NCI-H1417 (cell line): Measurements from ENCODE around the gene DUSP5.
A peak's percentile ranks its signal among the peaks of the same experiment; 100 is the strongest.
"Not testable (repeated sequence)": the region's sequence is repeated elsewhere in the genome, so short reads cannot be mapped to it uniquely, and the experiment has no call there.

ENCODE experiments used
- DNase-seq, 3 experiments: peaks; one replicate each; lab custom pipeline; 2025; lab: John Stamatoyannopoulos, UW

DUSP5 gene

DNA sequence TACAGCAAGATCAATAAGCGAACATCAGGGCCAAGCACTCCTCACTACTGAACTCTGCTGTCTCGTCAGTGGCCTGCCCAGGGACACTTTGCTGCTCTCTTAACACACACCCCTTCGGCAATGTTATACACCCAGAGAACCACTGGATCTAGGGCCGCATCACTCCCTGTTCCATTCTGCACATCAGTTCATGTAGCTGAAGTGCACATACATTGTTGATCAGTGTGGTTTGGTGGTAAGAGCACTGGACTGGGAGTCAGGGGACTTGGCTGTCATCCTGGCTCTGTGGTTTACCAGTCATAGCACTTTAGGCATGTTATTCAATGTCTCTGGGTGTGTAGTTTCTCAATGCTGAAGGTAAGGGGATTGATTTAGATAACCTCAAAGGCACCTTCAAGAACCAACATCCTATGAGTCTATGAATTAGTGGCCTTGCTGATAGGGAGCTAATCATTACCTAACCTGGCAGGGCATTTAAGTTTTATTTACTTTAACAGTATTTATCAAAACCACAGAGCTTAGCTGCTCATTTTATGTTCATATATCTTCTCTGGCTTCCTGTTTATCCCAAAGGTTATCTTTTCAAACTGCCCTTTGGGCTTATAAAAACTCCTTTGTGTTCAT is 24.8 kb downstream of the DUSP5 start:
- peak in 1 of 3 experiments; percentile 43 for DNase-seq

DNA sequence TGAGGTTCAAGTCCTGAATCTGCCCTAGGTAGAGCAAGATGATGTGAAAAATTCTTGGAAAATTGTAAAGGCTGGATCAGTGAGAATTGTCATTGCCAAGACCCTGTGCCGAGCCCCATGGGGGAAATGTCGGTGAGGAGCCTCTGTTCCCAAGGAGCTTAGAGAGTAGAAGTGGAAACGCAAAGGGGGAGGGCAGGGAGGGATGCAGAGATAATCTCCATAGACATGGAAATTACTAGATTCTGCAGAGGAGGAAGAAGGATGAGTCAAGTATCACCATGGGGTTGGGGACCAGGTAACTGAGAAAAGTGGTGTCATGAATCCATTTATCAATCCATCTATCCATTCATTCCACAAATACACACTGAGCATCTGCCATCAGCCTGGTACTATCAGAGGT is 26.0 kb downstream of the DUSP5 start:
- DNase-seq: no peak

DNA sequence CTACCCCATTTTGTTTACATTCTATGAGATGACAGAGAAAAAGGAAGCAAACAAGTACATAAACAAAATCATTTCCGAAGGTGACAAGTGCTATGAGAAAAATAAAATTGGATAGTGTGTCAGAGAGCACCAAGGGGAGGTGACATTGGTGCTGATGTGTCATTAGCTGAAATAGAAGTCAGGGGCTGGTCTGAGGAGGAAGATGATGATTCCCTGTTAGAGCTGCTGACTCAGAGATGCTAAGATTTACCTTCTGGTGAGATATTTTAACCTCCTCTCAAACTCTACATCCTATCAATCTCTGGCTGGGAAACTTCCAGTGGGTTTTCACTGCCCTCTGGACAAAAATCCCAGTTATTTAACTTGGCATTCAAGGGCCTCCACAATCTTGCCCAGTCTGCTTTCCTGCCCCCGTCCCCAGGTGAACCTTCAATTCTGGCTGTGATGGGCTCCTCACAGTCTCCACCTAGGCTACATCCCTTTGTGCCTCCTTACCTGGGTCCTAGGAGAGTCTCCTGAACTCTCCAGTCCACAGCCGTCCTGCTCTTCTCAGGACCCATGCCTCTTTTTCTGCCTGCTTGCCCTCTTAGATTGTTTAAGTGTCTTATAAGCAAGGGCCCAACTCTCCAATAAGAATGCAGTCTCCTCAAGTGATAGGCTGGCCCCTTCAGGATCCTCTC is 26.6 kb downstream of the DUSP5 start:
- DNase-seq: no peak

- no peak for DNase-seq
Observed at GRCh38 chr10:110524859-110525232, 27.1 kb downstream of the DUSP5 start.

DNA sequence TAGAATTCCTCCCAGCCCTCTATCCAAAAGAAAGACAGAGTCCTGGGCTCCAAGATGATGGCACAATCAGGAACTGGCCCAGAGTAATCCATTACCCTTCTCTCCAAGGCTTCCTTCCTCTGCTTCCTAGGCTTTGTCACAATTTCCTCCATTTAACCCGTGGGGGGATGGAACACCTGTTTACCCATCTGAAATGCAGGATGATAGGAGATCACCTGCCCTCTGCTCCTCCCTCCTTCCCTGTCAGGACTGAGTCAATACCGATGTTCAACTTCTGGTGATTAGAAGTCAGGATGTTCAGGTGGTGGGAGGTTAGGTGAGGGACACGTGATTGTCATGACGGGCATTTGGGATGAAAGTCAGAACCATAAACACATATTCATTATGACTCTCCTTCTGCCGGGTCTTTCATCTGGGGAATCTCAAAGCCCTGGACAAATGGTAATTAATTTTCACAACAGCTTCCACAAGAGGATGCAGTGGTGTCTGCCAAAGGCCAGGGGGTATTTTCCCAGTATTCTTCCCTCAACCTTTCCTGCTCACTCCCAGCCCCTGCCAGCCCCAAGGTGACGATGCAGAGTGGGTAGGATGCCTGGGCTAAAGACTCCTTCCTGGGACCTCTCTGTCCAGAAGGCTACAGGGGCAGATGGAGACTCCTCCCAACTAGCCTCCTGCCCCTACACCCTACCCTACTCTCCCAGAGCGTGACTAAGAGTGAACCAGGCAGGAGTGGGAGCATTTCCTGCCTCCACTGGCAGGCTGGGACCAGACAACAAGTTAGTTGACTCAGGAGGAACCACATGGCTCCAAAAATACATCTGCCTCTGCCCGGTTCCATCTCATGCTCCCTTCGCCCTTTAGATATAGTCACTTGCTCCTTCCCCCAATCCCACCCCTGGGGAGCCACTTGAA is 27.9 kb downstream of the DUSP5 start:
- DNase-seq: no peak

DNA sequence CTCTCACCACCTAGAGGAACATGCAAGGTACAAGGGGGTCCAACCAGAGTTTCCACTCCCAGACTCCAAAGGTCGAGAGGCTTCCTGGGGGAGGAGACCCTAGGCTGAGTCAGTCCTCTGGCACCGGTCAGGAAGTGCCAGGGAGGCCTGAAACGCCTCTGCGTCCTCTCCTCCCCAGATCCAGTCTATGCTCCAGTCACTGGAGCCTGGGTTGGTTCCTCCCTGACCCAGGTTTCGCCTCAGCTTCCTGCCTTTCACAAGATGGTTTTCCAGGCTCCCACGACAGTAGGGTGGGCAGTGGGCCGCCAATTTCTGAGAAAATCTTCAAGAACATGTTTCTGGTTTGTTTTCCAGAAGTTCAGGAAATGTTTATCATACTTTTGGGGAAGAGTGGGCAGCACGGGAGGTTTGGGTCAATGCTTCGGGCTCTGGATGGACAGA is 30.0 kb downstream of the DUSP5 start:
- no peak for DNase-seq

- DNase-seq: no peak
Observed at GRCh38 chr10:110528224-110528996, 30.7 kb downstream of the DUSP5 start.

GRCh38 chr10:110528997-110529524 is 31.4 kb downstream of the DUSP5 start:
- not testable (repeated sequence) for DNase-seq

- no peak for DNase-seq
Observed at GRCh38 chr10:110529596-110530011, 31.9 kb downstream of the DUSP5 start.

- DNase-seq: peak in 1 of 3 experiments; percentile 5
Observed at GRCh38 chr10:110530131-110530831, 32.6 kb downstream of the DUSP5 start.

DNA sequence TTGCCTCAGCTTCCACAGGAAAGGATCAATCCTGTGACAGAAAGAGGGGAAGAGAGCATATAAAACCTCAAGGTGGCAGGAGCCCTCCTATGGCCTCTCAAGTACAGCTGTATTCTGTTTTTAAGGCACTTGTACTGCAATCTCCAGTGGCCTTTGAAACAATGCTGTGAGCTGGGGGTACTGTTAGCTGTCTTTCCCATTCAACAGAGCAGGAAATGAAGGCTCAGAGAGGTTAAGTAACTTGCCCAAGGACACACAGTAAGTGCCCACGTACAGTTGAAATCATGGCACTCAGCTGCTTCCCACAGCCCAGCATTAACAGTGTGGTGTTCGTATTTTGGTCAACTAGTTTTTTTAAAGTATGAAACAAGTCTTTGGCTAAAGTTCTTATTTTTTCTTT is 34.0 kb downstream of the DUSP5 start:
- DNase-seq: no peak

DNA sequence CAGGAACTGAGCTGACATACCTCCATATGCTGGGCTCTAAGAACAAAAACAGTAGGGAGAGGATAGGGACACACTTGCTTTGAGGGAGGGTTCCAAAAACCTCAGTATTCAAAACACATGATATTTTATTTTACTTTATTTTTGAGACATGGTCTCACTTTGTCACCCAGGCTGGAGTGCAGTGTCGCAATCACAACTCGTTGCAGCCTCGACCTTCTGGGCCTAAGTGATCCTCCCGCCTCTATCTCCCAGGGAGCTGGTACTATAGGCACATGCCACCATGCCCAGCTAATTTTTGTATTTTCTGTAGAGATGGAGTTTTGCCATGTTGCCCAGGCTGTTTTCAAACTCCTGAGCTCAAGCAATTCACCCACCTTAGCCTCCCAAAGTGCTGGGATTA is 34.9 kb downstream of the DUSP5 start:
- DNase-seq: not testable (repeated sequence)

GRCh38 chr10:110533149-110533548 is 35.4 kb downstream of the DUSP5 start:
- no peak for DNase-seq

DNA sequence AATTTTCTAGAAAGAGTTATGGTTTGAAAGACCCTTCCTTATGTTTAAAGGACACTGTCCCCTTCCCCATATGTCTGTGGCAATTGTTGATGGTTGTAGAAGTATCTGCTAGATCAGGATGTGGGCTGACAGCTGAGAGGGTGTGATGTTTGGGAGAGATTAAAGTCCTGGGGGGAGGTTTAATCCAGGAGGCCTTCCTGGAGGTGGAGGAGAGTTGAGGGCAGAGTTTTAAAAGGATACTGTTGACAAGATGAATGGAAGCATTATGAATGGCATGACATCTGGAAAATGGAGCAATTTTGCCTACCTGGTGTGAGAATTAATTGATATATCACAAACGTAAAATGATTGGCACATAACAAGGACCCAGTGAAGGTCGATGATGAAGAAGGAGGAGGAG is 36.9 kb downstream of the DUSP5 start:
- DNase-seq: no peak

DNA sequence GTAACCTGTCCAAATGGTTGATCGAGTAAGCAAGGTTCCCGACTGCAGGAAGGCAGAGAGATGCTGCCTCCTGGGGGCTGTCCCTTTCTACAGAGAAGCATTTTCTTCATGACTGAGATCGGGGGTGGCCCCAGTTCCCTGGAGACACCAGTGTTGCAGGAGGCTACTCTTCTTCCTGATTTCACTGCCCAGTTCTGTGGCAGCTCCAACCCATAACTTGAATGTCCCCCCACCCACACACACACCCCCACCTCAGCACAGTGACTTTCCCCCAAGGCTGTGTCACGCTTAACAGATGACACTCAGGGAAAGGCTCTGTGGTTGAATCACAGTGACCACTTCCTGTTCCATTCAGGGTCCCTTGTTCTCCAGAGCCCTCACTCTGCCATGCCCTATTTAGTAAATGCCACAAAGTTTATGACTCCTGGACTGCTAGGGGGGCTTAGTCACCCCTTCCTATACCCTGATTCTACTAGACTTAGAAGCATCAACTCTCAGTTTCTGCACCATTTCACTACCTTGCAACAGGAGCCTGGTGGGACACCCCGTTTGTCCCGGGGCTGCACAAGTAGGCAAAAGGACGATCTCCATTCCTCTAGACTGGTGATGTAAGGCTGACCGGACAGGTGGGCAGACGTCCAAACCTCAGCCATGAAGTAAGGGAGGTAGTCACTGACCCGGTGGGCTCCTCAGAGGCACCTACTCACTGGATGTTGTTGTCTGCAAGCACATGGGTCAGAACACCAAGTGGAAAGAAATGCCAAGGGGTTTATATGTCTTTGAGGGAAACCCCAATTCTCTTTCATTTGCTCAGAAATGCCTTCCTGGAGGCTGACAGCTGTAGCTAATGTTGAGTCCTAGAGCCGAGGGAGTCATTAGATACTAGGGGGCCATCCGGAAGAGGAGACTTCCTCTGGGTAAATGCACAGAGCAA is 38.5 kb downstream of the DUSP5 start:
- DNase-seq: peak in 1 of 3 experiments; percentile 10

DNA sequence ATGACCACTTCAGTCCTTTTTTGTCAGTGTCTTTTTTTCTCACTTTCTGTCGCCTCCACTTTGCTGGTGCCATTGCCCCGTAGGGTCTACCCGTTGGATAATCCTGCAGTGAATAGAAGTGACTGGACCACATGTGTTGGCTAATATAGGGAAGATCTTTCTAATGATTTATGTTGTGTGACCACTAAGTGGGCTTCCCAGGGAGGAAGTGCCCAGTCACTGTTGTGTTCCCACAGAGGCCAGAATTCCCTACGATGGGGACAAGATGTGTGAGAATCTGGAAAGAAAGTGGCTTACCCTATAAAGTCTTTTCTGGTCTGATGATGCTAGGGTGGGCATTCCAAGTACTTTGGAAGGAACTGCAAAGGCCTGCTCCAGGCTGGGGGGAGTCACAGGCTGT is 41.4 kb downstream of the DUSP5 start:
- DNase-seq: no peak

GRCh38 chr10:110540031-110540430 is 42.3 kb downstream of the DUSP5 start:
- peak in 1 of 3 experiments; percentile 2 for DNase-seq

DNA sequence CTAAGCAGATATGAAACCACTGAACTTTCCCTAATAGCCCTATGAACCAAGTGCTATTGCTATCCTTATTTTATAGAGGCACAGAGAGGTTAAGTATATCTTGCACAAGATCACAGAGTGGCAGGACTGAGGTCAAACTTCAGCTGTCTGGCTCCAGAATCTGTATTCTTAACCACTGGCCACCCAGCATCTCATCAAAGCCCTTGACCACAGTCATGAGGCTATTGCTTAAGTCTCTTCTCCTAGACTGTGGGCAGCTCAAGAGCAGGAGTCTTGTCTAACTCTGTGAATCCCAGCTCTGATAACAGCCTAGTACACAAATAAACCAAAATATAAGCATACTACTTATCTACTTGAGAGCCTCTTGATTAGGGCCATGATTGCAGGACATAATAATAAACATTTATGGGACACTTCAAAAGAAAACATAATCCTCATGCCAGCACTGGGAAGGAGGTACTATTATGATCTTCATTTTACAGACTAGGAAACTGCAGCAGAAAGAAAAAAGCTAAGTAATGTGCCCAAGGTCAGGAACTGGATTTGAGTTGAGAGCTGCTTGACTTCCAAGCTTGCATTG is 47.3 kb downstream of the DUSP5 start:
- DNase-seq: no peak

DNA sequence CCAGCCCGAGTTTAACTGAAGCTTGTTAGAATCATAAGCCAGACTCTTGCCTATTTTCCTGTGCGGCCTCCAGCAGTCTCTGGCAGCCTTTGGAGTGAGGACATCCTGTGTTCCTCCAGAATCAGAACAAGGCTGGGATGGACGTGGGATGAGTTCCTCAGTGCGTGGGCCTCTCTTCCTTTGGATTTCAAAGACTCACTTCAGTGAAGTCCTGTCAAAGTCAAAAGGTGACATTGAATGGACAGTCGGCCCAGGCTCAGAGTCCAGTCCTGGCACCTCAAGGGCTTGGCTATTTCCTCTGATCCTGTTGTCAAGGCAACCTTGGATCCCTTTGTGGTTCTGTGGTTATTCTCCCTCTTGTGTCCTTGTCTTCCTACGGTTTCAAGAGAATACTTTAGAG is 48.4 kb downstream of the DUSP5 start:
- DNase-seq: peak in 1 of 3 experiments; percentile 4
